Neural progenitor cell (in vitro differentiated cells): ENCODE measurements around the gene PGC. TPM values are rescaled to one million over a fixed set of nuclear protein-coding genes. Genes with fewer than 3 reads are reported as not detected.

Experiments
- DNase-seq: peaks from one replicate; pipeline ENCODE4 v3.0.0-alpha.2; 2016; ENCODE audit warnings: low spot score
- H2AFZ ChIP-seq: fragments of 200-600 bp; sonication (generic); replicated peaks from 2 replicates; pipeline ENCODE4 v1.6.1; 2016; ENCODE audit warnings: antibody characterized with exemption
- H3F3A ChIP-seq: fragments of 200-600 bp; sonication (generic); 2 replicates; pipeline ENCODE4 v1.6.1; 2016; ENCODE audit warnings: antibody characterized with exemption, low read depth
- H3K27ac ChIP-seq: fragments of 200-600 bp; sonication (generic); 2 replicates; pipeline ENCODE4 v1.5.1; 2016; ENCODE audit warnings: mild to moderate bottlenecking
- H3K27me3 ChIP-seq: fragments of 200-600 bp; sonication (generic); 2 replicates; pipeline ENCODE4 v1.6.1; 2016; ENCODE audit warnings: mild to moderate bottlenecking, moderate library complexity
- H3K36me3 ChIP-seq: fragments of 200-600 bp; sonication (generic); 2 replicates; pipeline ENCODE4 v1.5.1; 2016
- H3K4me1 ChIP-seq: fragments of 200-600 bp; sonication (generic); 2 replicates; pipeline ENCODE4 v1.6.1; 2016; ENCODE audit warnings: mixed run types
- H3K4me2 ChIP-seq: fragments of 200-600 bp; sonication (generic); 2 replicates; pipeline ENCODE4 v1.6.1; 2016
- H3K4me3 ChIP-seq: fragments of 200-600 bp; sonication (generic); 2 replicates; pipeline ENCODE4 v1.5.1; 2016
- H3K79me2 ChIP-seq: fragments of 200-600 bp; sonication (generic); 2 replicates; pipeline ENCODE4 v1.6.1; 2016; ENCODE audit warnings: low read depth
- H3K9ac ChIP-seq: fragments of 200-600 bp; sonication (generic); 2 replicates; pipeline ENCODE4 v1.6.1; 2016
- H3K9me3 ChIP-seq: fragments of 200-600 bp; sonication (generic); 2 replicates; pipeline ENCODE4 v1.5.1; 2016; ENCODE audit warnings: low read depth
- H4K20me1 ChIP-seq: fragments of 200-600 bp; sonication (generic); 2 replicates; pipeline ENCODE4 v1.6.1; 2016; ENCODE audit warnings: low read depth
- H3K27ac Mint-ChIP-seq: 3 replicates; pipeline ENCODE4 v1.8.0; 2021; ENCODE audit warnings: mixed read lengths
- H3K27me3 Mint-ChIP-seq: 2 replicates; pipeline ENCODE4 v1.8.0; 2022; ENCODE audit warnings: low read depth, mild to moderate bottlenecking, inconsistent platforms, moderate library complexity, mixed read lengths; ENCODE audit not compliant: insufficient read depth
- H3K36me3 Mint-ChIP-seq: 3 replicates; pipeline ENCODE4 v1.8.0; 2021; ENCODE audit warnings: mixed read lengths
- H3K4me1 Mint-ChIP-seq: 3 replicates; pipeline ENCODE4 v1.8.0; 2021; ENCODE audit warnings: mixed read lengths
- H3K4me3 Mint-ChIP-seq: 3 replicates; pipeline ENCODE4 v1.8.0; 2021; ENCODE audit warnings: mild to moderate bottlenecking, moderate library complexity, mixed read lengths
- H3K9me3 Mint-ChIP-seq: 3 replicates; pipeline ENCODE4 v1.8.0; 2020; ENCODE audit warnings: mixed read lengths
- CTCF ChIP-seq: fragments of 200-600 bp; sonication (generic); IDR thresholded peaks from 2 replicates; pipeline ENCODE4 v1.5.1; 2017; ENCODE audit warnings: antibody characterized with exemption, mild to moderate bottlenecking
- EZH2 ChIP-seq: fragments of 200-600 bp; sonication (generic); IDR thresholded peaks from 2 replicates; pipeline ENCODE4 v1.6.1; 2017; ENCODE audit warnings: antibody characterized with exemption, mild to moderate bottlenecking, moderate library complexity
- EZH2phosphoT487 ChIP-seq: fragments of 200-600 bp; sonication (generic); IDR thresholded peaks from 2 replicates; pipeline ENCODE4 v1.6.1; 2017; ENCODE audit warnings: antibody characterized with exemption
- total RNA-seq: library from RNA; depleted of rRNA; stranded (reverse); fragments of >200 nt; gene quantifications from 2 replicates; pipeline ENCODE4 v1.2.3, GENCODE V29; 2015; ENCODE audit warnings: low replicate concordance

PGC gene
- total RNA-seq, 1 donor from 2014 or later: not detected

- peaks cover 9% of the 10 kb centered on the region for H3K4me1 ChIP-seq
- Mint-ChIP-seq H3K4me1 (peaks cover 8% of the 10 kb centered on the region), H3K27me3 (peaks cover 6% of the 10 kb centered on the region), H3K4me3 (no peak overlapping the region), H3K36me3 (no peaks in the 10 kb centered on the region), H3K9me3 (no peaks in the 10 kb centered on the region), H3K27ac (no peak overlapping the region)
- peaks cover 3% of the 10 kb centered on the region for H4K20me1 ChIP-seq
- H3K27ac ChIP-seq: no peak overlapping the region
- no peak for DNase-seq
- no peak for TF ChIP-seq EZH2phosphoT487
- no peak overlapping the region for H3K4me2 ChIP-seq
- peaks cover 14% of the 10 kb centered on the region for H3F3A ChIP-seq
- H3K36me3 ChIP-seq: no peaks in the 10 kb centered on the region
- no peaks in the 10 kb centered on the region for H3K9me3 ChIP-seq
- no peak overlapping the region for H2AFZ ChIP-seq
- no peaks in the 10 kb centered on the region for H3K79me2 ChIP-seq
- no peak overlapping the region for H3K9ac ChIP-seq
- no peak overlapping the region for H3K4me3 ChIP-seq
- H3K27me3 ChIP-seq: peaks cover 13% of the 10 kb centered on the region
These were observed 18.9 kb downstream of the PGC start for GRCh38 chr6:41728073-41728936.

GRCh38 chr6:41727705-41728072 is 19.5 kb downstream of the PGC start:
- Histone ChIP-seq H3F3A (peaks cover 7% of the 10 kb centered on the region), H3K9ac (no peak overlapping the region), H3K36me3 (no peaks in the 10 kb centered on the region), H3K27ac (no peak overlapping the region), H3K4me1 (peaks cover 3% of the 10 kb centered on the region), H2AFZ (no peak overlapping the region), H3K79me2 (no peaks in the 10 kb centered on the region), H4K20me1 (no peaks in the 10 kb centered on the region), H3K4me2 (no peak overlapping the region), H3K4me3 (no peak overlapping the region), H3K27me3 (peaks cover 7% of the 10 kb centered on the region), H3K9me3 (no peaks in the 10 kb centered on the region)
- Mint-ChIP-seq H3K27me3 (peaks cover 4% of the 10 kb centered on the region), H3K9me3 (no peaks in the 10 kb centered on the region), H3K27ac (no peak overlapping the region), H3K36me3 (no peaks in the 10 kb centered on the region), H3K4me1 (peaks cover 6% of the 10 kb centered on the region), H3K4me3 (no peak overlapping the region)
- DNase-seq: no peak
- TF ChIP-seq EZH2: no peak
- TF ChIP-seq CTCF: no peak
- no peak for TF ChIP-seq EZH2phosphoT487

GRCh38 chr6:41726876-41727275 is 20.3 kb downstream of the PGC start:
- Histone ChIP-seq H3K4me2 (no peak overlapping the region), H3F3A (no peaks in the 10 kb centered on the region), H3K79me2 (no peaks in the 10 kb centered on the region), H4K20me1 (no peaks in the 10 kb centered on the region), H3K4me1 (no peaks in the 10 kb centered on the region), H3K27ac (no peak overlapping the region), H3K9me3 (no peaks in the 10 kb centered on the region), H3K27me3 (no peaks in the 10 kb centered on the region), H2AFZ (no peak overlapping the region), H3K4me3 (no peak overlapping the region), H3K9ac (no peak overlapping the region), H3K36me3 (no peaks in the 10 kb centered on the region)
- Mint-ChIP-seq H3K4me3 (no peak overlapping the region), H3K9me3 (no peaks in the 10 kb centered on the region), H3K27ac (no peak overlapping the region), H3K4me1 (peaks cover 3% of the 10 kb centered on the region), H3K36me3 (no peaks in the 10 kb centered on the region), H3K27me3 (peaks cover 2% of the 10 kb centered on the region)
- no peak for DNase-seq
- no peak for TF ChIP-seq EZH2
- TF ChIP-seq EZH2phosphoT487: no peak
- no peak for TF ChIP-seq CTCF
